GM21367 (cell line): Measurements from ENCODE around the gene DSP.

ENCODE experiments used
- ATAC-seq: cut with Tn5 transposase; IDR thresholded peaks from one replicate; pipeline ENCODE4 v1.9.1; 2021; ENCODE audit not compliant: unreplicated experiment

Gene DSP

DNA sequence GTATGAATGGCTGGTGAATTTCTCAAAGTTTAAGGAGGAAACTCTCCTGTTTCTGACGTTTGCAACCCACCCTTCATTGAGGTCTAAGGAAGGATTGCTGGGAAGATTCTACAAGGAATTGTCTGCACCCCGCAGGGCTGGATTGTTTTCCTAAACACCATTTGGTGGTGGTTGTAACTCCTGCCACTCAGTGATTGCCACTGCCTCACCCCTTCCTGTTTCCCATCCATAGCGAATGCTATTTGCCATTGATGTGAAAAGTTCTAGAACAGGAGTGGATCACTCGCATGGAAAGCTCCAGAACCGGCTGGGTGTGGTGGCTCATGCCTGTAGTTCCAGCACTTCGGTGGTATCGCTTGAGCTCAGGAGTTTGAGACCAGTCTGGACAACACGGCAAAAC lies 8.7 kb upstream of the DSP start:
- no peak for ATAC-seq

GRCh38 chr6:7534192-7534591 lies 7.3 kb upstream of the DSP start:
- ATAC-seq = no peak

DNA sequence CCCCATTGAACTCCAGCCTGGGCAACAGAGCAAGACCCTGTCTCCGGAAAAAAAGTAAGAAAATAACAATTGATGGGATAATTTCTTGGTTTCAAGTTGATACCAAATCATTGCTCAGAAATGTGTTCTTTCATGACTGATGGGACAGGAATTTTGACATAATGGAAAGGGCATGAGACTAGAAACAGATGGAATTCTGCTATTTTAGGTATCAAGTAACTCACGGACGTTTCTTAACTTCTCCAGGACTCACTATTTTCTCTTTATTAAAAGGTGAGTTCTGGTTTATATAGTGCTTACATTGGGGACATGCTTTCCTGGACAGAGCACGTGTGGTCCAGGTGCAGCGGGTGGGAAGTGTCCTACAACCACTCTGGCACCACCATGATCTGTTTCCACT lies 6.0 kb upstream of the DSP start:
- ATAC-seq = no peak

DNA sequence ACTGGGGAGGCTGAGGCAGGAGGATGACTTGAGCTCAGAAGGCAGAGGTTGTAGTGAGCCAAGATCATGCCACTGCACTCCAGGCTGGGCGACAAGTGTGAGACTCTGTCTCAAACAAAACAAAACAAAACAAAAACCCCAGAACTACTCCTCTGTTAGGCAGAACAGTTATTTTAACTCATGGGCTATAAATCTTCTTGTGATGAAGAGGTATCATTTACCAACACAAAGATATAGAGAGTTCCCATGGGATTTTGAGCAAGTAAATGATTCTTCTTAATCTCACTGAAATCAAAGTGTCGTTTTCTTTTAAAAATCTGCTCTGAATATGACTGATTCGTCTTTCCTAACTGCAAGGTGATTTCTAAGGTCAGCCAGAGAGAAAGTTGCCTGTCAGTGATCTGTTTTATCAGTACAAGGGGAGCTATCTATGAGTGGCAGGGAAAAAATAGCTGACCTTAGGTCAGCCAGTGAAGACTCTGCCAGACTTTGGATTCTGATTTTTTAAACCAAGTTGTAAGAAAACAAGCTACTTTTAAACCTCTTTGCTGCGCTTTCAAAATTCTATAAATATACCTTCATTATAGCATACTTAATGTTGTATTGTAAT lies 3.8 kb upstream of the DSP start:
- ATAC-seq = no peak

GRCh38 chr6:7538484-7538883 lies 3.0 kb upstream of the DSP start:
- no peak for ATAC-seq

DNA sequence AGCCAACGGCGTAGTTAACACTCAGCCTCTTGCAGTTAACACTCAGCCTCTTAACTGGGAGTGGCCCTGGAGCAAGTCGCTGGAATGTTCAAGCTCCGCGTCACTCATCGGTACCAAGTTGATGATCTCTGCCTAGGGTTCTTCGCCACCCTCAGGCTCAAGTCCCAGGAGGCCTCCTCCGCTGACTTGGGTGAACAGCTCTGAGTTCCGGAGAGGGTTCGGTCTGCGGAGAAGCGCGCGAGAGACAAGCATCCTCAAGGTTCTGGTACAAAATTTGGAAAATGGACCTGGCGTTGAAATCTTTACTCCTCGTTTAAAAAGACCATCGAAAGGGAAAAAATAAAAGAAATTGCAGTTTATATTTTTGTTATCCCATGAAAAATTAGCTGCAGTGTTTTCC lies 876 bp upstream of the DSP start:
- ATAC-seq = no peak

GRCh38 chr6:7542065-7542873 lies 798 bp downstream of the DSP start:
- no peak for ATAC-seq

- no peak for ATAC-seq
Measured at GRCh38 chr6:7542874-7543624, 1.6 kb downstream of the DSP start.

GRCh38 chr6:7543789-7544424 lies 2.4 kb downstream of the DSP start:
- ATAC-seq = no peak

DNA sequence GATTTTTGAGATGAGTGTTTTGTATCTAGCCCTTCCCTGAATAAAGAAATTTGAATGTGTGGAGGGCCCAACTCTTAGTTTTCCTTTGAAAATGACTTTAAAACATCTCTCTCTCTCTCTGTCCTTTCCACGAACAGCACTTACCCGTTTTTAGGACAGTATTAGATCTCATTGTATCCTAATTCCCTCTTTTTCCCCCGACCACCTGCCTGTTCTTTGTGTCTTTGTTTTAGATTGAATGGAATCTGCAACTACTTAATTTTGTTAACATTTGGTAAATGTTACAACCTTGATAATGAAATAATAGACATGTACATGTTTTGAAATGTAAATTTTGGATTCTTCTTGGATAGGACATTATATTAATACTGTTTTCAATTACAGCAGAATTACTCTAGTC lies 3.1 kb downstream of the DSP start:
- ATAC-seq = no peak

DNA sequence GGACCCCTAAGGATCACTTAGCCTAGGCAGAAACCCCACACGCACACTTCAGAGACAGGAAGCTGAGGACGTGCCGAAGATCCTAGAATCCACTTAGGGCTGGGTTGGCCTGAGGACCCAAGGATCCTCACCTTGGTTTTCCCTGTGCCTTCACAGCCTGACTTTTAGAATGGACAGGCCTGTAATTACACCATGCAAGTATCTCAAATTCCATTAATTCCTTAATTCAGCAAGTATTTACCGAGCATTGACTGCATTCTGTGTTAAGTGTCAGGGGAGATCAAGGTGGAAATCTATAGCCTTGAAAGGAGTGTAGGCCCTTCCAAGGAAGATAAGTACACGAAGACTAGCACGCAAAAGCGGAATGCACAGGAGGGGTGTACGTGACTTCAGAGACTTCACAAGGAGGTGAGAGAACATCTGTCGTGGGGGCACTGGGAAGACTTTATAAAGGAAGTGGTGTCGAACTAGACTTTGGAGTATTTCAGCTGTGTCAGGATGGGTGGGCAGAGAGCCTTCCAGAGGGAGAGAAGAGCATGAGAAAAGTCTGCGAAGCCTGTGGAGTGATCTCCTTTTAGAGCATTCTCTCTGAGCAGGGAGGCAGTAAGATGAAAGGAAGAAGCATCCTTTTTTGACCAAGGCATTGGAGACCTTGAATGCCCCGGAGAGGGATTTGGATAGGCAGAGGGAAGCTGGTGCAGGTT lies 4.0 kb downstream of the DSP start:
- no peak for ATAC-seq

- ATAC-seq = no peak
Measured at GRCh38 chr6:7546020-7546369, 4.5 kb downstream of the DSP start.

- ATAC-seq = no peak
Measured at GRCh38 chr6:7546383-7546782, 4.9 kb downstream of the DSP start.

DNA sequence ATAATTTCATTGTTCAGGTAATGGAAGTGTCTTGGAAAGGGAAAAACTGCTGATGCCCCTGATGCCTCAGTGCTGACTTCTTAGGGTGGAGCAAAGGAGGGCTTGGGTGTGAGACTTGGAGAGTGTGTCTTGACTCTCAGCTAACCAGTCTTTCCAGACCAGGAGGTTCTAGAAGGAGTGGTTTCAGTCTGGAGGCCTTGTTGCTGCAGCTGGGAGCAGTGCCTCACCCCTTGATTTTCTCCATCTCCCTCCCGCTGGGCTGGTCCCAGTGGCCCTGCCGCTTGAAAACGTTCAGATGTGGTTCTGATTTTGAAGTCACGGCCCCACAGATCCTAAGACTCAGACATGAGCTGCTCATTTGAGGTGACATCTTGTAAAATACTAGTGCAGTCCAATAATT lies 5.4 kb downstream of the DSP start:
- ATAC-seq = no peak

DNA sequence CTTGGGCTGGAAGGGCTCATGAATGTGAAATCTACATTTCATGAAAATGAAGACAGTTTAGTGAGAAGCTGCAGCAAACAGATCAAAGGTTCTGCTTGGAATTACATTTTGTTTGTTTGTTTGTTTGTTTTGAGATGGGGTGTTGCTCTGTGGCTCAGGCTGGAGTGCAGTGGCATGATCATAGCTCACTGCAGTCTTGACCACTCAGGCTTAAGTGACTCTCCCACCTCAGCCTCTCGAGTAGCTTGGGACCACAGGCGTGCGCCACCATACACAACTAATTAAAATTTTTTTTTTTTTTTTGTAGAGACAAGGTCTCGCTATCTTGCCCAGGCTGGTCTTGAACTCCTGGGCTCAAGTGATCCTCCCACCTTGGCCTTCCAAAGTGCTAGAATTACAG lies 5.8 kb downstream of the DSP start:
- no peak for ATAC-seq

GRCh38 chr6:7550433-7550801 lies 8.9 kb downstream of the DSP start:
- ATAC-seq = no peak

DNA sequence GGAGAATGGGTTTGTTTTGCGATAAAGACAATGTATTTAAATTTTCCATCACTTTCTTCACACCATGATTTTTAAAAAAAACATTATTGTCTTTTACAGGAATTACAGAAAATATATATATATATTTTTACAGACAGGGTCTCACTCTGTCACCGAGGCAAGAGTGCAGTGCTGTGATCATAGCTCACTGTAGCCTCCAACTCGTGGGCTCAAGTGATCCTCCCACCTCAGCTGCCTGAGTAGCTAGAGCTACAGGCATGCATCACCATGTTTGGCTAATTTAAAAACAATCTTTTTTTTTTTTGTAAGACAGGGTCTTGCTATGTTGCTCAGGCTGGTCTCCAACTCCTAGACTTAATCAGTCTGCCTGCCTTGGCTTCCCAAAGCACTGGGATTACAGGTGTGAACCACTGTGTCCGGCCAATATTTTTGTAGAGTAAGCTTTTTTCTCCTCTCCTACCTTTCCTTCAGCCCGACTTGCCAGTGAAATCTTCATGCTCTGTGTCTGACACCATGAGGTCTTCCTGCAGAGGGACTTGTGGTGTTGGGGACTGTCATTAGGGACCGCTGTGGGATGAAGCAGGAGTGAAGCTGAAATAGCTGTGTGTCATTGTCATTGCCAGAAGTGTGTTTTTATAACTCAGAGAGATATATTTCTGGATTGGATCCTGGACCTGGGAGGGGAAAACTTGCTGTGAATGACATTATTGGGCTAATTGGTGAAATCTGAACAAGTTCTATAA lies 13.2 kb downstream of the DSP start:
- ATAC-seq = no peak

GRCh38 chr6:7555671-7556070 lies 14.2 kb downstream of the DSP start:
- no peak for ATAC-seq

- ATAC-seq = no peak
Measured at GRCh38 chr6:7556394-7557106, 15.1 kb downstream of the DSP start.

GRCh38 chr6:7557652-7558051 lies 16.2 kb downstream of the DSP start:
- ATAC-seq = no peak
